ENCODE measurements around the gene LPIN2.

GRCh38 chr18:2987876-2988790, 24.8 kb downstream of the LPIN2 start:
- TF ChIP-seq CTCF (optimal IDR thresholded peaks at IDR 0.05 in 1 of 3, IDR thresholded peaks at IDR 0.05 in 1 of 3, conservative IDR thresholded peaks at IDR 0.05 in 1 of 3; ENCODE audit: extremely low read depth in 1 of 3, insufficient read depth in 2 of 3, low read length in 3 of 3) (no peak), EZH2 (IDR thresholded peaks at IDR 0.05; ENCODE audit: low read length) (no peak)

Data from keratinocyte (primary cell).